PFSK-1 (cell line): ENCODE measurements around the gene FBXL2.

ENCODE experiments used
- FOXP2 ChIP-seq: optimal IDR thresholded peaks from 2 replicates; pipeline ENCODE3; 2011; ENCODE audit warnings: borderline replicate concordance, control low read depth, inconsistent platforms; ENCODE audit not compliant: insufficient read depth; ENCODE audit errors: extremely low read length, extremely low read depth
- POLR2AphosphoS5 ChIP-seq: IDR thresholded peaks from 2 replicates; pipeline ENCODE4 v1.6.1; 2012; ENCODE audit warnings: low read depth, mild to moderate bottlenecking, control low read depth, low read length, moderate library complexity
- REST ChIP-seq, 2 experiments: IDR thresholded peaks; 2 replicates each; pipeline versions ENCODE4 v1.6.1 to v1.8.0; 2011 to 2012; ENCODE audit warnings: low read depth in 2 of 2, low read length in 2 of 2, control low read depth in 1 of 2, inconsistent platforms in 1 of 2, mild to moderate bottlenecking in 1 of 2, moderate library complexity in 1 of 2; ENCODE audit not compliant: insufficient read depth in 1 of 2
- SIN3A ChIP-seq: IDR thresholded peaks from 2 replicates; pipeline ENCODE4 v1.6.1; 2012; ENCODE audit warnings: mild to moderate bottlenecking, low read length, moderate library complexity, borderline replicate concordance; ENCODE audit not compliant: insufficient read depth
- TAF1 ChIP-seq: IDR thresholded peaks from 2 replicates; pipeline ENCODE4 v1.6.1; 2012; ENCODE audit warnings: low read length, control low read depth, borderline replicate concordance; ENCODE audit not compliant: insufficient read depth

FBXL2 gene

GRCh38 chr3:33358172-33358781 is 81.0 kb downstream of the FBXL2 start:
- no peak for TF ChIP-seq POLR2AphosphoS5
- no peak for TF ChIP-seq FOXP2
- TF ChIP-seq SIN3A = no peak
- no peak for TF ChIP-seq TAF1
- TF ChIP-seq REST (IDR thresholded peaks at IDR 0.05; ENCODE audit: insufficient read depth in 1 of 2, low read depth in 2 of 2, low read length in 2 of 2) = no peak

GRCh38 chr3:33360136-33360825 is 83.0 kb downstream of the FBXL2 start:
- TF ChIP-seq FOXP2 (no peak), REST (IDR thresholded peaks at IDR 0.05; ENCODE audit: insufficient read depth in 1 of 2, low read depth in 2 of 2, low read length in 2 of 2) (no peak), TAF1 (no peak)

GRCh38 chr3:33363113-33363800 is 86.0 kb downstream of the FBXL2 start:
- no peak for TF ChIP-seq POLR2AphosphoS5
- TF ChIP-seq SIN3A = no peak
- TF ChIP-seq REST (IDR thresholded peaks at IDR 0.05; ENCODE audit: insufficient read depth in 1 of 2, low read depth in 2 of 2, low read length in 2 of 2) = no peak
- TF ChIP-seq FOXP2 = no peak
- no peak for TF ChIP-seq TAF1

DNA sequence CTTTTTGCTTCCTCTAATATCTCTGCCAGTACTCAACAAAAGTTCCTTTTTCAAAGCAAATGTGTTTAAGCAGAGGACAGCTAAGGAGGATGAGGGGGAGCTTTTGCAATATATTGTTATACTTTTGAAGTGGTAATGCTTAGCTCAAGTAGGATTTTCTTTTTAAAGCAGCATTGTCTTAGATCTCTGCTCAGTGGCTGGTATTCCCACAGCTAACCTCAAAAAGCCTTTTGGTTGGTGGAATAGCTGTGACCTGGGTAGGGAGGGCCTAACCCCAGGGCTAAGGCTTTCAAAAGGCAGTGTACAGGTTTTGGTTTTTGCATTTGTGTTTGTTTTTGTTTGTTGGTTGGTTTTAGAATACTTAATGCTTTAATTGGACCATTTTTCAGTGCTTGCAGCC is 86.8 kb downstream of the FBXL2 start:
- TF ChIP-seq POLR2AphosphoS5 = no peak
- no peak for TF ChIP-seq SIN3A
- no peak for TF ChIP-seq TAF1
- no peak for TF ChIP-seq REST (IDR thresholded peaks at IDR 0.05; ENCODE audit: insufficient read depth in 1 of 2, low read depth in 2 of 2, low read length in 2 of 2)
- TF ChIP-seq FOXP2 = no peak
